Transverse colon (tissue), 4 donors: ENCODE data around the gene CNTN1. TPM values are rescaled to one million over a fixed set of nuclear protein-coding genes. Genes with fewer than 3 reads are reported as not detected.

Experiments
- DNase-seq: peaks from one replicate; pipeline ENCODE4 v3.0.0-alpha.2; 2019
- H3K27ac ChIP-seq, 4 donors: fragments of 200-600 bp; sonication (generic); 2 replicates each; pipeline ENCODE4 v1.5.1; 2016 to 2018; ENCODE audit warnings: inconsistent platforms in 4 of 4
- H3K27me3 ChIP-seq: fragments of 200-600 bp; sonication (generic); 2 replicates; pipeline ENCODE4 v1.5.1; 2017; ENCODE audit warnings: inconsistent platforms
- H3K36me3 ChIP-seq, 4 donors: fragments of 200-600 bp; sonication (generic); 2 replicates each; pipeline ENCODE4 v1.5.1; 2017 to 2019; ENCODE audit warnings: inconsistent platforms in 4 of 4
- H3K4me1 ChIP-seq, 4 donors: fragments of 200-600 bp; sonication (generic); 2 replicates each; pipeline ENCODE4 v1.5.1; 2017 to 2020; ENCODE audit warnings: inconsistent platforms in 4 of 4
- H3K4me3 ChIP-seq, 4 donors: fragments of 200-600 bp; sonication (generic); 1 replicate in 1 of 4; 2 replicates in 3 of 4; pipeline versions ENCODE4 v1.5.1 to v1.6.1; 2017 to 2019; ENCODE audit warnings: inconsistent platforms in 4 of 4
- H3K9me3 ChIP-seq, 2 donors: fragments of 200-600 bp; sonication (generic); 2 replicates each; pipeline ENCODE4 v1.5.1; 2017 to 2019; ENCODE audit warnings: inconsistent platforms in 2 of 2
- CTCF ChIP-seq, 5 experiments: fragments of 200-600 bp in 3 of 5; fragments of 450-650 bp in 2 of 5; sonication (generic) in 3 of 5; IDR thresholded peaks; 1 replicate in 2 of 5; 2 replicates in 3 of 5; pipeline ENCODE4 v1.5.1; 2016 to 2017; ENCODE audit warnings: antibody characterized with exemption in 5 of 5, inconsistent platforms in 3 of 5, mild to moderate bottlenecking in 2 of 5, moderate library complexity in 1 of 5
- EP300 ChIP-seq: sonication (generic); formaldehyde crosslinking; IDR thresholded peaks from one replicate; pipeline ENCODE4 v1.6.1; 2017; ENCODE audit warnings: antibody characterized with exemption, low read depth
- POLR2A ChIP-seq: fragments of 450-650 bp; IDR thresholded peaks from one replicate; pipeline ENCODE4 v1.6.1; 2016; ENCODE audit warnings: antibody characterized with exemption, mild to moderate bottlenecking, moderate library complexity
- POLR2AphosphoS5 ChIP-seq, 3 donors: sonication (generic); formaldehyde crosslinking; IDR thresholded peaks; one replicate each; pipeline ENCODE4 v1.6.1; 2016; ENCODE audit warnings: antibody characterized with exemption in 3 of 3
- WGBS, 2 donors: methylation state at CpG; one replicate each; pipeline ENCODE4 v1.1.5; 2018; ENCODE audit warnings: low coverage in 1 of 2; 5-methylcytosine and 5-hydroxymethylcytosine counted together
- in situ Hi-C, 4 donors: fragments of 200-750 bp; cut with MboI; loops; one replicate each; pipeline versions ENCODE4 v1.15.0 to v1.15.1; 2017; ENCODE audit warnings: low sequenced_read_pairs in 3 of 4, low pct_ligation_motif_present in 1 of 4, low pct_unique_long_range_greater_than_20kb in 1 of 4
- intact Hi-C: fragments of 100-400 bp; cut with DNase I; formaldehyde crosslinking; loops from one replicate; pipeline ENCODE4 v1.15.1; 2023; ENCODE audit warnings: low total_unique reads
- total RNA-seq, 4 donors: library from RNA; depleted of rRNA; stranded (reverse); fragments of >200 nt; gene quantifications; one replicate each; pipeline ENCODE4 v1.1.0, GENCODE V29; 2016

Gene CNTN1
- total RNA-seq, 4 donors from 2014 or later, result 0.60 to 3.2 (median 1.4) TPM

- Histone ChIP-seq H3K36me3 (no peaks in the 10 kb centered on the region), H3K27me3 (peaks cover 35% of the 10 kb centered on the region), H3K27ac (no peak overlapping the region), H3K4me1 (peaks cover 0 to 8% (median 4%) of the 10 kb centered on the region in 4 donors), H3K9me3 (no peaks in the 10 kb centered on the region), H3K4me3 (peak overlapping the region; percentile 32 to 60 (median 40))
- WGBS, 2 donors, result 13 to 30% methylated on average over 4 to 24 of the region's 24 CpGs
- no peak for TF ChIP-seq EP300
- TF ChIP-seq POLR2AphosphoS5 (IDR thresholded peaks at IDR 0.05), result no peak
- no peak for TF ChIP-seq POLR2A
- no peak for TF ChIP-seq CTCF (IDR thresholded peaks at IDR 0.05)
- intact Hi-C loops (loop anchor here (10.0 kb wide), 1 partner anchor 719 kb away; no protein-coding TSS in a partner anchor), in situ Hi-C loops (no loop called here)
- DNase-seq, result no peak
These were observed 1.1 kb downstream of the CNTN1 start for GRCh38 chr12:40693207-40693821.

DNA sequence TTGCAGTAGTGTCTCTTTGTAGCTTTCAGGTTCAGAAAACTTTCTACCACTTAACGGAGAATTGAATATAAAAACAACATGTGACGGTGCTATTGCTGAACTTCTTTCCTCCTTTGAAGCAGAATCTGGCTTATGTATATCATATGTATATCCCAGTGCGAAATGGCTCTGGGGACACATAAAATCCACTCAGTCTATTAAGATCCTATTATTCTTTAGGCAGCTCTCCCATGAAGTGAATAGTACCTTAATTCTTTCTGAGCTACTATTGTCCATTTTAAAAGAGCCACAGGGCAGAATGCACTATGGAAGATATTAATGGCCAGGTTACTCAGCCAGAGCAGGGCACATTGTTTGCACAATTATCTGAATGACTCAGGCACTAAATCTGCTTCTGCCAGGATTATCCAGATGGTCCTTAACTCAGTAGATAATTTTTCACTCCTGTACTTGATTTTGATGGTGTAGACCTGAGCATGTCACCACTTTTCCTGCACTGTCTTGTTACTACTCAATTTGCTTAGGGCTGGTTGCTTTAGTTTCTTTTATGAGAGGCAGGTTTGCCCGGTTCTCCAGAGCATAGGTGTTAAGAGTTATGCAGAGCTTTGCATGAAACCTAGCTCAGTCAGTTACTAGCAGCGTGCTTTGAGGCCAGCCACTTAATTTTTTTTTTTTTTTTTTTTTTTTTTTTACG lies 5.5 kb downstream of the CNTN1 start:
- Histone ChIP-seq H3K4me3 (no peak overlapping the region), H3K4me1 (peaks cover 0 to 5% (median 2%) of the 10 kb centered on the region in 4 donors), H3K27me3 (peaks cover 18% of the 10 kb centered on the region), H3K9me3 (no peaks in the 10 kb centered on the region), H3K27ac (no peak overlapping the region), H3K36me3 (no peaks in the 10 kb centered on the region)
- DNase-seq, result no peak
- WGBS, 2 donors, result 79 to 82% methylated on average over 5 to 6 of the region's 6 CpGs
- TF ChIP-seq EP300, result no peak
- no peak for TF ChIP-seq POLR2A
- TF ChIP-seq CTCF (IDR thresholded peaks at IDR 0.05), result no peak
- no peak for TF ChIP-seq POLR2AphosphoS5 (IDR thresholded peaks at IDR 0.05)
- intact Hi-C loops (loop anchor here (10.0 kb wide), 1 partner anchor 723 kb away; no protein-coding TSS in a partner anchor), in situ Hi-C loops (no loop called here)

DNA sequence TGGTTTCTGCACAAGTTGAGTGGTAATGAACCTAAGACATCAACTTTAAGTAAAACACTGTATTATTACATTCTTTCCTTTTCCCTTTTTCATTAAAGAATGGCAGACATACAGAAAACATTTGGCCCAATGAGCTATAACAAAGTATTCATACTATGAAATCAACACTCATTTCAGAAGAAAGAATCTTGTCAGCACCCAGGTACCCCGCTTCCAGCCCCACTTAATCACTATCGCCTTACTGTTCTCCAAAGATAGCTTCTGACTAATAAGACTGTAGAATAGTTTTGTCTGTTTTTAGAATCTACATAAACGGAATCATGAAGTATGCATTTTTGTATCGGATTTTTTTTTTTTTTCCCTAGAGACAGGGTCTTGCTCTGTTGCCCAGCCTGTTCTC lies 9.5 kb downstream of the CNTN1 start:
- Histone ChIP-seq H3K4me3 (no peak overlapping the region), H3K27me3 (no peaks in the 10 kb centered on the region), H3K36me3 (no peaks in the 10 kb centered on the region), H3K27ac (no peak overlapping the region), H3K9me3 (no peaks in the 10 kb centered on the region), H3K4me1 (no peaks in the 10 kb centered on the region)
- TF ChIP-seq POLR2AphosphoS5 (IDR thresholded peaks at IDR 0.05), result no peak
- no peak for TF ChIP-seq EP300
- no peak for TF ChIP-seq CTCF (IDR thresholded peaks at IDR 0.05)
- TF ChIP-seq POLR2A, result no peak
- WGBS, 2 donors, result 69 to 80% methylated on average over 4 of the region's 4 CpGs
- in situ Hi-C loops, result no loop called here
- intact Hi-C loops, result no loop called here
- no peak for DNase-seq

- no peak overlapping the region for H3K27ac ChIP-seq
- TF ChIP-seq CTCF (IDR thresholded peaks at IDR 0.05), result no peak
- TF ChIP-seq POLR2AphosphoS5 (IDR thresholded peaks at IDR 0.05), result no peak
- TF ChIP-seq POLR2A, result no peak
- no peak for TF ChIP-seq EP300
- in situ Hi-C loops, result no loop called here
- H3K36me3 ChIP-seq, result no peaks in the 10 kb centered on the region
- DNase-seq, result no peak
- intact Hi-C loops, result no loop called here
- H3K9me3 ChIP-seq, result no peaks in the 10 kb centered on the region
- H3K27me3 ChIP-seq, result no peaks in the 10 kb centered on the region
- no peaks in the 10 kb centered on the region for H3K4me1 ChIP-seq
- no peak overlapping the region for H3K4me3 ChIP-seq
These were observed 18.9 kb downstream of the CNTN1 start for GRCh38 chr12:40711121-40711520.
